GM23338 (cell line): ENCODE results near the gene UGP2. TPM values are rescaled to one million over a fixed set of nuclear protein-coding genes. Genes with fewer than 3 reads are reported as not detected.

ENCODE experiments used
- ATAC-seq: fragments of 200-7000 bp; cut with Tn5 transposase; 3 replicates; pipeline ENCODE4 v1.9.1; 2020
- DNase-seq: peaks from one replicate; pipeline ENCODE4 v3.0.0-alpha.2; 2015; ENCODE audit warnings: low spot score
- H2AFZ ChIP-seq: fragments of 200-600 bp; sonication (generic); 2 replicates; pipeline ENCODE4 v1.8.0; 2016; ENCODE audit warnings: antibody characterized with exemption, mild to moderate bottlenecking, moderate library complexity
- H3F3A ChIP-seq: fragments of 200-600 bp; sonication (generic); replicated peaks from 2 replicates; pipeline ENCODE4 v1.8.0; 2017; ENCODE audit warnings: antibody characterized with exemption, mixed run types, low read depth
- H3K27ac ChIP-seq: fragments of 200-600 bp; sonication (generic); 2 replicates; pipeline ENCODE4 v1.6.1; 2016; ENCODE audit warnings: low read depth
- H3K27me3 ChIP-seq: fragments of 200-600 bp; sonication (generic); 2 replicates; pipeline ENCODE4 v1.8.0; 2016; ENCODE audit warnings: mild to moderate bottlenecking, mixed run types, moderate library complexity; ENCODE audit not compliant: insufficient read depth
- H3K36me3 ChIP-seq: fragments of 200-600 bp; sonication (generic); 2 replicates; pipeline ENCODE4 v1.8.0; 2016; ENCODE audit warnings: mild to moderate bottlenecking; ENCODE audit not compliant: insufficient read depth
- H3K4me1 ChIP-seq: fragments of 200-600 bp; sonication (generic); 2 replicates; pipeline ENCODE4 v1.8.0; 2016; ENCODE audit warnings: mild to moderate bottlenecking, moderate library complexity; ENCODE audit not compliant: insufficient read depth
- H3K4me2 ChIP-seq: fragments of 200-600 bp; sonication (generic); 2 replicates; pipeline ENCODE4 v1.7.1; 2017; ENCODE audit warnings: mixed run types
- H3K4me3 ChIP-seq: fragments of 200-600 bp; sonication (generic); 2 replicates; pipeline ENCODE4 v1.6.1; 2016; ENCODE audit warnings: mixed run types
- H3K79me2 ChIP-seq: fragments of 200-600 bp; sonication (generic); replicated peaks from 2 replicates; pipeline ENCODE4 v1.8.0; 2017; ENCODE audit warnings: mild to moderate bottlenecking; ENCODE audit not compliant: insufficient read depth
- H3K9me2 ChIP-seq: fragments of 200-600 bp; sonication (generic); 2 replicates; pipeline ENCODE4 v1.8.0; 2017; ENCODE audit not compliant: insufficient read depth
- H4K20me1 ChIP-seq: fragments of 200-600 bp; sonication (generic); replicated peaks from 2 replicates; pipeline ENCODE4 v1.8.0; 2017; ENCODE audit warnings: mild to moderate bottlenecking; ENCODE audit not compliant: insufficient read depth
- H3K27ac Mint-ChIP-seq: 2 replicates; pipeline ENCODE4 v1.8.0; 2020; ENCODE audit warnings: inconsistent platforms, mild to moderate bottlenecking, moderate library complexity, mixed read lengths
- H3K27me3 Mint-ChIP-seq: 3 replicates; pipeline ENCODE4 v1.8.0; 2022; ENCODE audit warnings: low read depth, mild to moderate bottlenecking, moderate library complexity, mixed read lengths, inconsistent platforms; ENCODE audit not compliant: insufficient read depth, poor library complexity
- H3K36me3 Mint-ChIP-seq: 3 replicates; pipeline ENCODE4 v1.8.0; 2021; ENCODE audit warnings: low read depth, mild to moderate bottlenecking, inconsistent platforms, moderate library complexity, mixed read lengths
- H3K4me1 Mint-ChIP-seq: 3 replicates; pipeline ENCODE4 v1.8.0; 2020; ENCODE audit warnings: mild to moderate bottlenecking, inconsistent platforms, mixed read lengths
- H3K4me3 Mint-ChIP-seq: 3 replicates; pipeline ENCODE4 v1.8.0; 2021; ENCODE audit warnings: moderate library complexity, mild to moderate bottlenecking, inconsistent platforms, mixed read lengths
- H3K9me3 Mint-ChIP-seq: 3 replicates; pipeline ENCODE4 v1.8.0; 2020; ENCODE audit warnings: moderate library complexity, mild to moderate bottlenecking, inconsistent platforms, mixed read lengths
- CREB1 ChIP-seq: fragments of 250-450 bp; sonication (Bioruptor Pico); IDR thresholded peaks from 2 replicates; pipeline ENCODE4 v1.5.0; 2020; ENCODE audit warnings: low read depth, mild to moderate bottlenecking, moderate library complexity
- EZH2 ChIP-seq: fragments of 200-600 bp; sonication (generic); IDR thresholded peaks from one replicate; pipeline ENCODE4 v1.8.0; 2017; ENCODE audit warnings: antibody characterized with exemption, mild to moderate bottlenecking, low read depth; ENCODE audit not compliant: unreplicated experiment
- EZH2phosphoT487 ChIP-seq: fragments of 200-600 bp; sonication (generic); IDR thresholded peaks from one replicate; pipeline ENCODE4 v1.8.1; 2018; ENCODE audit warnings: antibody characterized with exemption; ENCODE audit not compliant: unreplicated experiment
- JUNB ChIP-seq: IDR thresholded peaks from one replicate; pipeline ENCODE4 v1.6.1; 2016; ENCODE audit warnings: antibody characterized with exemption; ENCODE audit not compliant: unreplicated experiment
- NANOG ChIP-seq: IDR thresholded peaks from 2 replicates; pipeline ENCODE4 v1.6.1; 2016; ENCODE audit warnings: antibody characterized with exemption, borderline replicate concordance
- POLR2AphosphoS5 ChIP-seq: IDR thresholded peaks from 2 replicates; pipeline ENCODE4 v1.6.1; 2016; ENCODE audit warnings: antibody characterized with exemption, low read depth
- REST ChIP-seq: IDR thresholded peaks from one replicate; pipeline ENCODE4 v1.6.1; 2018; ENCODE audit warnings: antibody characterized with exemption; ENCODE audit not compliant: unreplicated experiment
- STAT1 ChIP-seq: IDR thresholded peaks from one replicate; pipeline ENCODE4 v1.6.1; 2016; ENCODE audit warnings: antibody characterized with exemption; ENCODE audit not compliant: unreplicated experiment
- ZNF114 ChIP-seq: fragments of 250-450 bp; sonication (Bioruptor Pico); IDR thresholded peaks from 2 replicates; pipeline ENCODE4 v1.5.0; 2020; ENCODE audit warnings: mild to moderate bottlenecking, moderate library complexity
- ZNF331 ChIP-seq: fragments of 250-450 bp; sonication (Bioruptor Pico); IDR thresholded peaks from 2 replicates; pipeline ENCODE4 v1.5.0; 2020; ENCODE audit warnings: low read depth, mild to moderate bottlenecking, moderate library complexity
- ZNF462 ChIP-seq: fragments of 250-450 bp; sonication (Bioruptor Pico); IDR thresholded peaks from 2 replicates; pipeline ENCODE4 v1.5.0; 2020; ENCODE audit warnings: mild to moderate bottlenecking, moderate library complexity
- polyA plus RNA-seq: library from polyadenylated mRNA; unstranded; fragments of >200 nt; fragmentation: Nextera tagmentation; extraction: Ambion mirVana; gene quantifications from 2 replicates; pipeline ENCODE4 v1.2.1, GENCODE V29; 2016
- total RNA-seq: library from RNA; depleted of rRNA; stranded (reverse); fragments of >200 nt; shearing (Covaris generic); gene quantifications from 2 replicates; pipeline ENCODE4 v1.2.3, GENCODE V29; 2014
- TF ChIP-seq, protein P1 (sequence below): IDR thresholded peaks from 2 replicates; pipeline ENCODE4 v1.6.1; 2016; ENCODE audit warnings: antibody characterized with exemption
- TF ChIP-seq, protein P2 (sequence below), 2 experiments: fragments of 200-600 bp in 1 of 2; sonication (generic) in 1 of 2; conservative IDR thresholded peaks; 2 replicates each; pipeline versions ENCODE4 v1.5.1 to v1.6.1; 2016 to 2017; ENCODE audit warnings: antibody characterized with exemption in 2 of 2, low read depth in 2 of 2, mild to moderate bottlenecking in 2 of 2, moderate library complexity in 1 of 2

Gene UGP2
- total and polyA plus RNA-seq, 2 experiments from 2014 or later, result 744 to 943 TPM

- Mint-ChIP-seq H3K27ac (peak overlapping the region; percentile 24), H3K4me1 (peaks cover 61% of the 10 kb centered on the region), H3K36me3 (peaks cover 85% of the 10 kb centered on the region), H3K9me3 (no peaks in the 10 kb centered on the region), H3K27me3 (peaks cover 2% of the 10 kb centered on the region), H3K4me3 (no peak overlapping the region)
- Histone ChIP-seq H3K4me2 (no peak overlapping the region), H2AFZ (no peak overlapping the region), H4K20me1 (peaks cover 61% of the 10 kb centered on the region), H3K27me3 (no peaks in the 10 kb centered on the region), H3K36me3 (peaks cover 45% of the 10 kb centered on the region), H3F3A (0 out of 2 replicates have a peak, but pooled peaks cover 6% of the 10 kb centered on the region), H3K9me2 (no peaks in the 10 kb centered on the region), H3K79me2 (peaks cover 100% of the 10 kb centered on the region), H3K4me1 (peaks cover 40% of the 10 kb centered on the region), H3K4me3 (no peak overlapping the region), H3K27ac (peak overlapping the region; percentile 78)
- DNase-seq (no peak), ATAC-seq (peak; percentile 13; the same call in 1 of the 3 replicates)
- no peak for TF ChIP-seq ZNF331
- TF ChIP-seq EZH2, result no peak
- no peak for TF ChIP-seq STAT1
- no peak for TF ChIP-seq ZNF462 (CRISPR knock-in tag)
- TF ChIP-seq EZH2phosphoT487, result no peak
- TF ChIP-seq NANOG, result no peak
- TF ChIP-seq, protein P1, sequence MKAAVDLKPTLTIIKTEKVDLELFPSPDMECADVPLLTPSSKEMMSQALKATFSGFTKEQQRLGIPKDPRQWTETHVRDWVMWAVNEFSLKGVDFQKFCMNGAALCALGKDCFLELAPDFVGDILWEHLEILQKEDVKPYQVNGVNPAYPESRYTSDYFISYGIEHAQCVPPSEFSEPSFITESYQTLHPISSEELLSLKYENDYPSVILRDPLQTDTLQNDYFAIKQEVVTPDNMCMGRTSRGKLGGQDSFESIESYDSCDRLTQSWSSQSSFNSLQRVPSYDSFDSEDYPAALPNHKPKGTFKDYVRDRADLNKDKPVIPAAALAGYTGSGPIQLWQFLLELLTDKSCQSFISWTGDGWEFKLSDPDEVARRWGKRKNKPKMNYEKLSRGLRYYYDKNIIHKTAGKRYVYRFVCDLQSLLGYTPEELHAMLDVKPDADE, result no peak
- no peak for TF ChIP-seq CREB1 (CRISPR knock-in tag)
- no peak for TF ChIP-seq JUNB
- no peak for TF ChIP-seq ZNF114 (CRISPR knock-in tag)
- no peak for TF ChIP-seq POLR2AphosphoS5
- TF ChIP-seq, protein P2, sequence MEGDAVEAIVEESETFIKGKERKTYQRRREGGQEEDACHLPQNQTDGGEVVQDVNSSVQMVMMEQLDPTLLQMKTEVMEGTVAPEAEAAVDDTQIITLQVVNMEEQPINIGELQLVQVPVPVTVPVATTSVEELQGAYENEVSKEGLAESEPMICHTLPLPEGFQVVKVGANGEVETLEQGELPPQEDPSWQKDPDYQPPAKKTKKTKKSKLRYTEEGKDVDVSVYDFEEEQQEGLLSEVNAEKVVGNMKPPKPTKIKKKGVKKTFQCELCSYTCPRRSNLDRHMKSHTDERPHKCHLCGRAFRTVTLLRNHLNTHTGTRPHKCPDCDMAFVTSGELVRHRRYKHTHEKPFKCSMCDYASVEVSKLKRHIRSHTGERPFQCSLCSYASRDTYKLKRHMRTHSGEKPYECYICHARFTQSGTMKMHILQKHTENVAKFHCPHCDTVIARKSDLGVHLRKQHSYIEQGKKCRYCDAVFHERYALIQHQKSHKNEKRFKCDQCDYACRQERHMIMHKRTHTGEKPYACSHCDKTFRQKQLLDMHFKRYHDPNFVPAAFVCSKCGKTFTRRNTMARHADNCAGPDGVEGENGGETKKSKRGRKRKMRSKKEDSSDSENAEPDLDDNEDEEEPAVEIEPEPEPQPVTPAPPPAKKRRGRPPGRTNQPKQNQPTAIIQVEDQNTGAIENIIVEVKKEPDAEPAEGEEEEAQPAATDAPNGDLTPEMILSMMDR (conservative IDR thresholded peaks at IDR 0.05; ENCODE audit: low read depth in 2 of 2), result no peak
- TF ChIP-seq REST, result no peak
Observed at GRCh38 chr2:63866009-63866709, 24.5 kb downstream of the UGP2 start.
